ELR (cell line): ENCODE results near the gene EDC4.

Source experiments
- DNase-seq: peaks from one replicate; pipeline ENCODE4 v3.0.0-alpha.2; 2015; ENCODE audit warnings: low read depth

EDC4 gene

DNA sequence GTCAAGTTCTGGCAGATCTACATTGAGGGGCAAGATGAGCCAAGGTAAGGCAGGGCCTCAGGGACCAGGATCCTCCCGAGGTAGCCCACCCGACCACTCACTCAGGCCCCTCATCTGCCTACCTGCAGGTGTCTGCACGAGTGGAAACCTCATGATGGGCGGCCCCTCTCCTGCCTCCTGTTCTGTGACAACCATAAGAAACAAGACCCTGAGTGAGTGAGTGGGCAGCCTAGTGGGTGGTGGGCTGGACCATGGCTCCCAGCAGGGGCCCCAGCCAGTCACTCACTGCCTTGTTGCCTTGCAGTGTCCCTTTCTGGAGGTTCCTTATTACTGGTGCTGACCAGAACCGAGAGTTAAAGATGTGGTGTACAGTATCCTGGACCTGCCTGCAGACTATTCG is 5.4 kb downstream of the EDC4 start:
- no peak for DNase-seq

DNA sequence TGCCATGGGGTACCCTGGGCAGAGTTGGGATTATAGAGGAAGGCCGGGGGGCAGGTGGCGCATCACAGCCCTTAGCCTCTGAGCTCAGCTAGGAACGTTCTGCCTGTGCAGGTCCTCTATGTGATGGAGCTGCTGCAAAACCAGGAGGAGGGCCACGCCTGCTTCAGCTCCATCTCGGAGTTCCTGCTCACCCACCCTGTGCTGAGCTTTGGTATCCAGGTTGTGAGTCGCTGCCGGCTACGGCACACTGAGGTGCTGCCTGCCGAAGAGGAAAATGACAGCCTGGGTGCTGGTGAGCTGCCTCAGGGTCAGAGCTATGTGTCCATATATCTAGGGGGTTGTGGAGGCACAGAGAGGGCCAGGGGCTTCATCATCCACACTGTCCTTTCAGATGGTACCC is 6.0 kb downstream of the EDC4 start:
- no peak for DNase-seq

DNA sequence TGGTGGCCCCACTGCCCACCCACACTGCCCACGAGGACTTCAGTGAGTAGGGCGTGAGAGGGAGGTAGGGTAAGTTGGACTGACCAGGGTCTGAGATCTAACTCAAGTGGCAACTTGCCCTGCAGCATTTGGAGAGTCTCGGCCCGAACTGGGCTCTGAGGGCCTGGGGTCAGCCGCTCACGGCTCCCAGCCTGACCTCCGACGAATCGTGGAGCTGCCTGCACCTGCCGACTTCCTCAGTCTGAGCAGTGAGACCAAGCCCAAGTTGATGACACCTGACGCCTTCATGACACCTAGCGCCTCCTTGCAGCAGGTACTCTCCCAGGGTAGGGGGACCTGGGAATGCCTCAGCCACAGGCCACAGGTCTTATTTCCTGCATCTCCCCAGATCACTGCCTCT is 6.6 kb downstream of the EDC4 start:
- DNase-seq: no peak

- DNase-seq: no peak
Observed at GRCh38 chr16:67879936-67880335, 7.1 kb downstream of the EDC4 start.

DNA sequence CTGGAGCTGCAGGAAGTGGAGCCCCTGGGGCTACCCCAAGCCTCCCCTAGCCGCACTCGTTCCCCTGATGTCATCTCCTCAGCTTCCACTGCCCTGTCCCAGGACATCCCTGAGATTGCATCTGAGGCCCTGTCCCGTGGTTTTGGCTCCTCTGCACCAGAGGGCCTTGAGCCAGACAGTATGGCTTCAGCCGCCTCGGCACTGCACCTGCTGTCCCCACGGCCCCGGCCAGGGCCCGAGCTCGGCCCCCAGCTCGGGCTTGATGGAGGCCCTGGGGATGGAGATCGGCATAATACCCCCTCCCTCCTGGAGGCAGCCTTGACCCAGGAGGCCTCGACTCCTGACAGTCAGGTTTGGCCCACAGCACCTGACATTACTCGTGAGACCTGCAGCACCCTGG is 7.7 kb downstream of the EDC4 start:
- no peak for DNase-seq

GRCh38 chr16:67881621-67882161 is 8.8 kb downstream of the EDC4 start:
- DNase-seq: no peak

- DNase-seq: no peak
Observed at GRCh38 chr16:67882374-67883145, 9.7 kb downstream of the EDC4 start.

- DNase-seq: no peak
Observed at GRCh38 chr16:67883146-67883871, 10.5 kb downstream of the EDC4 start.

DNA sequence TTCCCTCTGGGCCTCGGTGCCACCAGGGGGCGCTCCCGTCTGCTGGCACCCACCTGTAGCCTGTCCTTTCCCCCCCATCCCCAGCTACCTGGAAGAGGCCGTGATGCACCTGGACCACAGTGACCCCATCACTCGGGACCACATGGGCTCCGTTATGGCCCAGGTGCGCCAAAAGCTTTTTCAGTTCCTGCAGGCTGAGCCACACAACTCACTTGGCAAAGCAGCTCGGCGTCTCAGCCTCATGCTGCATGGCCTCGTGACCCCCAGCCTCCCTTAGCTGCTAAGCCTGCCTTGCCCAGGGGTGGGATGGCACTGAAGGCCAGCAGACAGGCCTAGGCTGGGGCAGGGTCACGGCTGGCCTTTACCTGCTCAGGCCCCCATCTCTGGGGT is 11.0 kb downstream of the EDC4 start:
- DNase-seq: peak; percentile 63

GRCh38 chr16:67884684-67885083 is 11.8 kb downstream of the EDC4 start, which contains the start of gene NRN1L:
TSS of gene NRN1L (plus strand) at chr16:67884885. CDS start at chr16:67884904, 19 bp downstream.
- DNase-seq: peak; percentile 95

DNA sequence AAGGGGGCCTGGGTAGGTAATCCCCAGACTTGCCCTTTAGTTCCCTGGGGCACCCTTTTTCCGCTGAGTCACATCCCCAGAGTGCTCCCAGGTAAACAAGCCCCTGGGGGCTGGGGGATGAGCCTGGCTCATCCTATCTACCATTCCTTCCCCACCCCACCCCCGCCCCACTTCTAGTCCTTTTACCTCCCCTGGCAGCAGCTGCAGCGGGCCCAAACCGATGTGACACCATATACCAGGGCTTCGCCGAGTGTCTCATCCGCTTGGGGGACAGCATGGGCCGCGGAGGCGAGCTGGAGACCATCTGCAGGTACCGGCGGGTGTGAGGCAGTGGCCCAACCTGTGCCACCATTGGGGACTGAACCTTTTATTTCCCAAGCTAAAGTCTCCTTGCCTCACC is 12.7 kb downstream of the EDC4 start:
- DNase-seq: no peak

DNA sequence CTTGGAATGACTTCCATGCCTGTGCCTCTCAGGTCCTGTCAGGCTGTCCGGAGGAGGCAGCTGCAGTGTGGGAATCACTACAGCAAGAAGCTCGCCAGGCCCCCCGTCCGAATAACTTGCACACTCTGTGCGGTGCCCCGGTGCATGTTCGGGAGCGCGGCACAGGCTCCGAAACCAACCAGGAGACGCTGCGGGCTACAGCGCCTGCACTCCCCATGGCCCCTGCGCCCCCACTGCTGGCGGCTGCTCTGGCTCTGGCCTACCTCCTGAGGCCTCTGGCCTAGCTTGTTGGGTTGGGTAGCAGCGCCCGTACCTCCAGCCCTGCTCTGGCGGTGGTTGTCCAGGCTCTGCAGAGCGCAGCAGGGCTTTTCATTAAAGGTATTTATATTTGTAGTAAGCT is 13.1 kb downstream of the EDC4 start:
- no peak for DNase-seq

GRCh38 chr16:67886387-67886786 is 13.5 kb downstream of the EDC4 start:
- no peak for DNase-seq

- no peak for DNase-seq
Observed at GRCh38 chr16:67888331-67888730, 15.5 kb downstream of the EDC4 start.

DNA sequence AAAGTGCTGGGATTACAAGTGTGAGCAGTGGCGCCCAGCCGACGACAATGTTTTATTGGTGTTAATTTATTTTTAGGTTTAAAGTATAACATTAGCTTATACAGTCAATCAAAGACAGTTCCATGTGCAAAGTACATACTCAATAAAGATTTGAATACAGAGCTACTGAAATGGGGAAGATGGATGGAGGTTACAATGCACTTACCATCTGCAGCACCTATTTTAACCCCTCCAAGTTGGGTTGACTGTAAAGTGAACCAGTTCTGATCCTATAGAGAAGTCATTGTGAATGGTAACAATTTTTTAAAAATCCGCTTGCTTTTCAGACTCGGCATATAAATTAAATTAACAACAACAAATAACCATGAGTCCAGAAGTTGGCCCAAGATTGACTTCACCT is 19.5 kb downstream of the EDC4 start:
- no peak for DNase-seq

DNA sequence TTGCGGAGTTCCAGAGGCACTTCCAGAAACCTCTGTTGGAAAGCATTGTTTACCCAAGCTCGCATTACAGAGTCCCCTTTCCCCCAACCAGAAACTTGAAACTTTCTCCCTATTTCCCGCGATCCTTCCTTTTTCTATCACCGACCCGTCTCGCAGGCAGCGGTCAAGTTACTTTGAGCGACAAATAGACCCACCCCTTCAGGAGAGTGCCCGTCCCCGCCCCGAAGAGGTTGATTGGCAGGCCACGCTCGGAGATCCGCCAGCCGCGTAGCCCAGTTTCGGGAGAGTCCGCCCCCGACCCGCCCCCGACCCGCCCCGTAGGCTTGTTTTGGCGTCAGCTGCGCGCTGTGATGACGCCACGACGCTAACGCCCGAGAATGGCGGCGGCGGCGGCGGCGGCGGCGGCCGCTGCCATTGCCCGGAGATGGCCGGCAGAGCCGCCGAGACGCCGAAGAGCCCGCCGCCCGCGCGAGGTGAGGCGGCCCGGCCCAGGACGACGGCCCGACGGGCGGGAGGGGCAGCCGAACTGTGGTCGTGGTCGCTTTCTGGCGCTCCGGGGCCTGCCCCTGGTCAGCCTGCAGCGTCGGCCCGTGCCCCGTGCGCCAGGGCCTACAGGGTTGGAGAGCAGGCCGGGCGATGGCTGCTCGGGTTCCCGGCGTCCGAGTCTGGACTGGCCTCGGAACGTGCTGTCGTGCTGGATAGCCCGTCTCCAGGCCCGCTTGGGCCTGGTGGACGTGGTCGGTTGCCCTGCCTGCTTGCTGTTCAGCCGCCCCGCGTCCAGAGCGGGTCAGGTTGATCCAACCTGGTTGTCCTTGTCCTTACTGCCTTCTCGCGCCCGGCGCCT is 20.3 kb downstream of the EDC4 start, which contains the start of gene PSKH1:
PSKH1 (plus strand) TSS at position 356 of the 844 bp plus-strand sequence. CDS start 15,496 bp downstream, outside the sequence.
- DNase-seq: peak; percentile 97

GRCh38 chr16:67893743-67894399 is 21.0 kb downstream of the EDC4 start:
- DNase-seq: peak; percentile 53

- no peak for DNase-seq
Observed at GRCh38 chr16:67897231-67897630, 24.4 kb downstream of the EDC4 start.

DNA sequence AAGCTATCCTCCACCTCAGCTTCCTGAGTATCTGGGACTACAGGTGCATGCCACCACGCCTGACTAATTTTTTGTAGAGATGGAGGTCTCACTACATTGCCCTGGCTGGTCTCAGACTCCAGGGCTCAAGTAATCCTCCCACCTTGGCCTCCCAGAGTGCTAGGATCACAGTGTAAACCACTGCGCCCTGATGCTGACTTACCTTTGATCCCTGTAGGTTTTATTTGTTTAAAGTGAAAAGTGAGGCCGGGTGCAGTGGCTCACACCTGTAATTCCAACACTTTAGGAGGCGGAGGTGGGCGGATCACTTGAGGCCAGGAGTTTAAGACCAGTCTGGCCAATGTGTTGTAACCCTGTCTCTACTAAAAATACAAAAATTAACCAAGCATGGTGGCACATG is 28.9 kb downstream of the EDC4 start:
- no peak for DNase-seq

DNA sequence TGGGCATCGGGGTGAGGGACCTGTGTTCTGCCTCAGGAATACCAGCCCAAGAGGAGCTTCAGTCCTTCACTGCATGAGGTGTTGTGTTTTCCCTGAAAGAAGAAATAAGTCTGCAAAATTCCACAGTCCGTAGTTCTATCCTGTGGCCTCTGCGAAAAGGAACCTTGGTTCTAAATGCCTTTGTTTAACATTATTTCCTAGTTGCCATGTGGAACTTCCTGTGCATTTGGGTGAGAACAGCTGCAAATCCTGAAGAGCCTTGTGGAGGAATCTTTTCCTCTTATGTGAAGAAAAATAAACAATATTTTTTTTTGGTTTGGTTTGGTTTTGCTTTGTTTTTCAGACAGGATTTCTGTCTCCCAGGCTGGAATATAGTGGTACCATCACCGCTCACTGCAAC is 30.0 kb downstream of the EDC4 start:
- DNase-seq: no peak

GRCh38 chr16:67907397-67908180 is 34.7 kb downstream of the EDC4 start:
- DNase-seq: no peak
